H9 (cell line): ENCODE measurements around the gene ITPR2. TPM values are rescaled to one million over a fixed set of nuclear protein-coding genes. Genes with fewer than 3 reads are reported as not detected.

Experiments used
- DNase-seq: peaks from one replicate; pipeline ENCODE4 v3.0.0-alpha.2; 2017
- H2AFZ ChIP-seq: one replicate; pipeline ENCODE4 v1.6.1; 2013; ENCODE audit warnings: mild to moderate bottlenecking, low read length, control low read depth, moderate library complexity
- H2AK5ac ChIP-seq: 2 replicates; pipeline ENCODE4 v1.6.1; 2013; ENCODE audit warnings: low read length, control low read depth, mixed read lengths; ENCODE audit not compliant: insufficient read length
- H2BK120ac ChIP-seq: one replicate; pipeline ENCODE4 v1.6.1; 2013; ENCODE audit warnings: low read depth, mild to moderate bottlenecking, low read length, control low read depth, inconsistent platforms; ENCODE audit not compliant: poor library complexity, severe bottlenecking
- H2BK12ac ChIP-seq: 2 replicates; pipeline ENCODE4 v1.6.1; 2013; ENCODE audit warnings: low read length, control low read depth, mixed read lengths, low read depth; ENCODE audit not compliant: insufficient read length
- H2BK15ac ChIP-seq: 2 replicates; pipeline ENCODE4 v1.6.1; 2013; ENCODE audit warnings: low read depth, low read length, control low read depth
- H2BK20ac ChIP-seq: one replicate; pipeline ENCODE4 v1.6.1; 2013; ENCODE audit warnings: low read depth, mild to moderate bottlenecking, low read length, control low read depth, inconsistent platforms; ENCODE audit not compliant: poor library complexity, severe bottlenecking
- H2BK5ac ChIP-seq: 2 replicates; pipeline ENCODE4 v1.6.1; 2013; ENCODE audit warnings: low read length, control low read depth, mixed read lengths; ENCODE audit not compliant: insufficient read length
- H3K14ac ChIP-seq: 2 replicates; pipeline ENCODE4 v1.6.1; 2013; ENCODE audit warnings: low read length, control low read depth; ENCODE audit not compliant: insufficient read depth
- H3K18ac ChIP-seq: 2 replicates; pipeline ENCODE4 v1.6.1; 2013; ENCODE audit warnings: low read depth, mild to moderate bottlenecking, mixed read lengths, low read length, control low read depth; ENCODE audit not compliant: insufficient read length
- H3K23ac ChIP-seq: 2 replicates; pipeline ENCODE4 v1.6.1; 2013; ENCODE audit warnings: low read length, control low read depth, mixed read lengths, low read depth; ENCODE audit not compliant: insufficient read length
- H3K23me2 ChIP-seq: 2 replicates; pipeline ENCODE4 v1.6.1; 2013; ENCODE audit warnings: low read depth, mild to moderate bottlenecking, mixed read lengths, low read length, control low read depth; ENCODE audit not compliant: insufficient read length, poor library complexity, severe bottlenecking
- H3K27ac ChIP-seq: 2 replicates; pipeline ENCODE4 v1.5.1; 2013; ENCODE audit warnings: low read length, control low read depth, mixed read lengths, low read depth; ENCODE audit not compliant: insufficient read length
- H3K27me3 ChIP-seq: 2 replicates; pipeline ENCODE4 v1.6.1; 2013; ENCODE audit warnings: low read length, control low read depth, inconsistent platforms; ENCODE audit not compliant: insufficient read depth
- H3K4ac ChIP-seq: 2 replicates; pipeline ENCODE4 v1.6.1; 2013; ENCODE audit warnings: low read depth, mild to moderate bottlenecking, control low read depth, inconsistent platforms, low read length, moderate library complexity
- H3K4me1 ChIP-seq: 2 replicates; pipeline ENCODE4 v1.6.1; 2013; ENCODE audit warnings: low read length, control low read depth, inconsistent platforms; ENCODE audit not compliant: insufficient read depth
- H3K4me2 ChIP-seq: 2 replicates; pipeline ENCODE4 v1.6.1; 2013; ENCODE audit warnings: low read length, control low read depth, mixed read lengths; ENCODE audit not compliant: insufficient read length, insufficient read depth
- H3K56ac ChIP-seq: 2 replicates; pipeline ENCODE4 v1.6.1; 2013; ENCODE audit warnings: low read depth, mild to moderate bottlenecking, mixed read lengths, low read length, control low read depth; ENCODE audit not compliant: insufficient read length
- H3K79me1 ChIP-seq: 2 replicates; pipeline ENCODE4 v1.6.1; 2013; ENCODE audit warnings: low read depth, mild to moderate bottlenecking, moderate library complexity, low read length, control low read depth, inconsistent platforms; ENCODE audit not compliant: insufficient read depth, poor library complexity, severe bottlenecking
- H3K79me2 ChIP-seq: 2 replicates; pipeline ENCODE4 v1.6.1; 2013; ENCODE audit warnings: low read length, control low read depth, inconsistent platforms; ENCODE audit not compliant: insufficient read depth
- H3K9ac ChIP-seq: 2 replicates; pipeline ENCODE4 v1.6.1; 2013; ENCODE audit warnings: low read length, control low read depth, mixed read lengths; ENCODE audit not compliant: insufficient read length; ENCODE audit errors: extremely low read depth
- H3K9me3 ChIP-seq: one replicate; pipeline ENCODE4 v1.6.1; 2013; ENCODE audit warnings: low read depth, low read length, inconsistent platforms; ENCODE audit not compliant: control insufficient read depth
- H3T11ph ChIP-seq: one replicate; pipeline ENCODE4 v1.6.1; 2013; ENCODE audit warnings: mild to moderate bottlenecking, low read length, control low read depth, inconsistent platforms
- H4K20me1 ChIP-seq: one replicate; pipeline ENCODE4 v1.6.1; 2013; ENCODE audit not compliant: control insufficient read depth, insufficient read length, insufficient read depth
- H4K5ac ChIP-seq: 2 replicates; pipeline ENCODE4 v1.6.1; 2013; ENCODE audit warnings: low read depth, mild to moderate bottlenecking, mixed read lengths, low read length, control low read depth; ENCODE audit not compliant: insufficient read length
- H4K8ac ChIP-seq: replicated peaks from 2 replicates; pipeline ENCODE4 v1.6.1; 2013; ENCODE audit warnings: low read length, control low read depth, mixed read lengths, low read depth; ENCODE audit not compliant: insufficient read length
- H4K91ac ChIP-seq: 2 replicates; pipeline ENCODE4 v1.6.1; 2013; ENCODE audit warnings: low read depth, mild to moderate bottlenecking, moderate library complexity, mixed read lengths, low read length, control low read depth; ENCODE audit not compliant: insufficient read length
- H3K27ac Mint-ChIP-seq, 3 experiments: 2 replicates in 2 of 3; 3 replicates in 1 of 3; pipeline ENCODE4 v1.8.0; 2020 to 2021; ENCODE audit warnings: mixed read lengths in 3 of 3, mild to moderate bottlenecking in 1 of 3, moderate library complexity in 1 of 3
- H3K27me3 Mint-ChIP-seq: 2 replicates; pipeline ENCODE4 v1.8.0; 2021; ENCODE audit warnings: low read depth, mild to moderate bottlenecking, moderate library complexity, mixed read lengths
- H3K36me3 Mint-ChIP-seq, 3 experiments: 2 replicates in 2 of 3; 3 replicates in 1 of 3; pipeline ENCODE4 v1.8.0; 2020 to 2021; ENCODE audit warnings: low read depth in 3 of 3, mixed read lengths in 3 of 3; ENCODE audit not compliant: insufficient read depth in 1 of 3
- H3K4me1 Mint-ChIP-seq, 2 experiments: 2 replicates each; pipeline ENCODE4 v1.8.0; 2020; ENCODE audit warnings: mixed read lengths in 2 of 2
- H3K4me3 Mint-ChIP-seq, 2 experiments: 2 replicates in 1 of 2; 3 replicates in 1 of 2; pipeline ENCODE4 v1.8.0; 2020 to 2021; ENCODE audit warnings: mild to moderate bottlenecking in 2 of 2, mixed read lengths in 2 of 2, moderate library complexity in 1 of 2
- H3K9me3 Mint-ChIP-seq, 2 experiments: 2 replicates in 1 of 2; 3 replicates in 1 of 2; pipeline ENCODE4 v1.8.0; 2020; ENCODE audit warnings: mild to moderate bottlenecking in 2 of 2, mixed read lengths in 2 of 2, moderate library complexity in 1 of 2
- CTCF ChIP-seq: fragments of 200-600 bp; sonication (generic); conservative IDR thresholded peaks from 3 replicates; pipeline ENCODE4 v1.8.0; 2021; ENCODE audit warnings: antibody characterized with exemption, mild to moderate bottlenecking
- WGBS: extraction: QIAGEN DNeasy Blood & Tissue Kit; methylation state at CpG from one replicate; pipeline ENCODE4 v1.1.7; 2013; ENCODE audit warnings: missing lambda C conversion rate, low lambda C conversion rate, mixed read lengths; ENCODE audit not compliant: insufficient read length; ENCODE audit errors: extremely low coverage; 5-methylcytosine and 5-hydroxymethylcytosine counted together
- total RNA-seq: library from RNA; stranded (reverse); gene quantifications from 2 replicates; pipeline ENCODE4 v1.2.1, GENCODE V29; 2021

The ITPR2 gene
- total RNA-seq, 1 experiment from 2014 or later: 14.8 TPM

- Histone ChIP-seq H2AK5ac (no peak overlapping the region), H4K8ac (no peak overlapping the region), H2BK15ac (no peak overlapping the region), H3K27ac (no peak overlapping the region), H2BK5ac (no peak overlapping the region), H4K20me1 (no peaks in the 10 kb centered on the region), H3K23ac (no peak overlapping the region), H3K9ac (no peak overlapping the region), H2BK20ac (no peak overlapping the region), H3K79me1 (no peaks in the 10 kb centered on the region), H2AFZ (no peak overlapping the region), H3T11ph (no peak overlapping the region), H3K14ac (no peak overlapping the region), H3K79me2 (no peaks in the 10 kb centered on the region), H2BK12ac (no peak overlapping the region), H3K23me2 (no peaks in the 10 kb centered on the region), H3K4me2 (no peak overlapping the region), H3K56ac (no peak overlapping the region), H2BK120ac (no peak overlapping the region), H3K4me1 (no peaks in the 10 kb centered on the region), H3K9me3 (peaks cover 5% of the 10 kb centered on the region), H3K4ac (no peak overlapping the region), H3K18ac (no peak overlapping the region), H4K5ac (no peak overlapping the region), H3K27me3 (no peaks in the 10 kb centered on the region), H4K91ac (no peak overlapping the region)
- peaks cover under 1 to 3% of the 10 kb centered on the region in 2 experiments; a peak in 2 of 4 replicates for H3K4me1 Mint-ChIP-seq
- no CpG with 5 or more reads among the region's 6 CpGs for WGBS
- H3K4me3 Mint-ChIP-seq: no peak overlapping the region
- TF ChIP-seq CTCF: no peak
- no peak overlapping the region for H3K27ac Mint-ChIP-seq
- H3K9me3 Mint-ChIP-seq: peaks cover 0 to 10% of the 10 kb centered on the region in 2 experiments; a peak in 2 of 5 replicates
- H3K27me3 Mint-ChIP-seq: no peaks in the 10 kb centered on the region
- no peak for DNase-seq
- H3K36me3 Mint-ChIP-seq: peaks cover 0 to 5% (median 3%) of the 10 kb centered on the region in 3 experiments; a peak in 4 of 7 replicates
These were observed 497.3 kb downstream of the ITPR2 start for GRCh38 chr12:26335651-26336050.
